Neural progenitor cell (in vitro differentiated cells): ENCODE results near the gene EVL.

Experiments
- CTCF ChIP-seq: fragments of 200-600 bp; sonication (generic); IDR thresholded peaks from 2 replicates; pipeline ENCODE4 v1.5.1; 2017; ENCODE audit warnings: antibody characterized with exemption, mild to moderate bottlenecking
- EZH2 ChIP-seq: fragments of 200-600 bp; sonication (generic); IDR thresholded peaks from 2 replicates; pipeline ENCODE4 v1.6.1; 2017; ENCODE audit warnings: antibody characterized with exemption, mild to moderate bottlenecking, moderate library complexity

- TF ChIP-seq CTCF (no peak), EZH2 (no peak)
Observed at GRCh38 chr14:100018482-100018881, 46.7 kb upstream of the EVL start.
